Measurements from ENCODE around the gene UQCC3. TPM values are rescaled to one million over a fixed set of nuclear protein-coding genes. Genes with fewer than 3 reads are reported as not detected.
"Not testable (repeated sequence)": the region's sequence is repeated elsewhere in the genome, so short reads cannot be mapped to it uniquely, and the experiment has no call there.

UQCC3 gene
- 5.6 and 9.9 TPM in 2 replicates for total RNA-seq

- peak; percentile 65 to 87 for DNase-seq (ENCODE audit: low read depth in 2 of 2)
These were observed at the start of gene UQCC3, which contains the start of gene LBHD1 for GRCh38 chr11:62671608-62672389. Gene UQCC3 (plus strand): TSS chr11:62671673. CDS start chr11:62671746, 73 bp downstream. Gene LBHD1 (minus strand): TSS chr11:62672267. CDS start chr11:62670031, 2,236 bp downstream.

DNA sequence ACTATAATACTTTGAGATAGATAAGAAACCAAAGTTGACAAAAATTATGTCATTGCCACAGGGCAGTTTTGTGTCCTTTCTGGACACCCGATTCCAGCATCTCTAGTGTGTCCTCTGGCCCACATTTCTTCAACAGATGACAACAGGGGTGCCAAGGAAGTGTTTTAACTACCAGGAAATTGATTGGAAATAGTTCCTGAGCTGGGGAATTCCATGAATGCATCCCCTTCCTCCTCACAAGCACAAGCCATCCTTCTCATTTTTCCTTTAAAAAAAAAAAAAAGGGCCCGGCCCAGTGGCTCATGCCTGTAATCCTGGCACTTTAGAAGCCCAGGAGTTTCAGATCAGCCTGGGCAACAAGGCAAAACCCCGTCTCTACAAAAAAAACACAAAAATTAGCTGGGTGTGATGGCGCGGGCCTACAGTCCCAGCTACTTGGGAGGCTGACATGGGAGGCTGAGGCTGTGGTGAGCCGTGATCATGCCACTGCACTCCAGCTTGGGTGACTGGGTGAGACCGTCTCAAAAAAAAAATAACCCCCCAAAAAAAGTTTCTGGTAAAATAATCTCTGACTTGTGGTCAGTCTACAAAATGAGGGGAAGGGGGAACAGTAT lies 48.9 kb upstream of the UQCC3 start:
- no peak for DNase-seq (ENCODE audit: low read depth in 2 of 2)

DNA sequence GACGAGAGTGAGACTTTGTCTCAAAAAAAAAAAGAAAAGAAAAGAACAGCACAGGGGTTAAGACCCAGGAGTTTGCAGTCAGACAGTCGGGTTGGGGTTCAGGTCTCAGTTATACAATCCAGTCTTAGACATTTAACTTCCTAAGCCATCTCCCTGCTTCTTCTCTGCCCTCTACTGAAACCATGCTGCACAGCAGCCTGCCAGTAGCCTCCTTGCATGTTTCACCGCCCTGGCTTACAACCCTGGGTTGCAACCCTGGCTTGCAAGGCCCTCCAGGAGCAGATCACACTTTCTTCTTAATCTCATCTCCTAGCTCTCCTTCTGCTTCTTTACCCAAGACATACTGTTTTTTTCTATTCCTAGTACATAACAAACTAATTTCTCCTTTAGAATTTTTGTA lies 43.8 kb upstream of the UQCC3 start:
- no peak for DNase-seq (ENCODE audit: low read depth in 2 of 2)

DNA sequence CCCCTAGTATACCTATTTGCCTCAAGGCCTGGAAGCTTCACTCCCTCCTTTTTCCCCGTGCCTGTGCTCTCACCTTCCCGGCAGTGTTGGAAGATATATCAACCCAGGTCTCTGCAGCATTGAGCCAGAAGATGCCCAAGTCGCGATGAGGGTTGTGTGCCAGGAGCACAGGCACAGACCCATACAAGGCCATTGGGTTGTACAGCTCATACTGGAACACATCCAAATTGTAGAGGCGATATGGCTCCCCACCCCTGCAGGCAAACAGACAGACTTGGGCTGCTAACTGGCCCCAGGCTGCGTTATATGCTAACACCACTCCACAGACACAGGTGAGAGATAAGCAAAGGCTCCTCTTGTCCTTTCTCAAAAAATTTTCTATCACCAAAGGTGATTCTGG lies 39.0 kb upstream of the UQCC3 start:
- DNase-seq (ENCODE audit: low read depth in 2 of 2): no peak

- no peak for DNase-seq (ENCODE audit: low read depth in 2 of 2)
These were observed 27.3 kb upstream of the UQCC3 start for GRCh38 chr11:62644220-62644619.

GRCh38 chr11:62645671-62645945 lies 25.9 kb upstream of the UQCC3 start:
- DNase-seq (ENCODE audit: low read depth in 2 of 2): no peak

DNA sequence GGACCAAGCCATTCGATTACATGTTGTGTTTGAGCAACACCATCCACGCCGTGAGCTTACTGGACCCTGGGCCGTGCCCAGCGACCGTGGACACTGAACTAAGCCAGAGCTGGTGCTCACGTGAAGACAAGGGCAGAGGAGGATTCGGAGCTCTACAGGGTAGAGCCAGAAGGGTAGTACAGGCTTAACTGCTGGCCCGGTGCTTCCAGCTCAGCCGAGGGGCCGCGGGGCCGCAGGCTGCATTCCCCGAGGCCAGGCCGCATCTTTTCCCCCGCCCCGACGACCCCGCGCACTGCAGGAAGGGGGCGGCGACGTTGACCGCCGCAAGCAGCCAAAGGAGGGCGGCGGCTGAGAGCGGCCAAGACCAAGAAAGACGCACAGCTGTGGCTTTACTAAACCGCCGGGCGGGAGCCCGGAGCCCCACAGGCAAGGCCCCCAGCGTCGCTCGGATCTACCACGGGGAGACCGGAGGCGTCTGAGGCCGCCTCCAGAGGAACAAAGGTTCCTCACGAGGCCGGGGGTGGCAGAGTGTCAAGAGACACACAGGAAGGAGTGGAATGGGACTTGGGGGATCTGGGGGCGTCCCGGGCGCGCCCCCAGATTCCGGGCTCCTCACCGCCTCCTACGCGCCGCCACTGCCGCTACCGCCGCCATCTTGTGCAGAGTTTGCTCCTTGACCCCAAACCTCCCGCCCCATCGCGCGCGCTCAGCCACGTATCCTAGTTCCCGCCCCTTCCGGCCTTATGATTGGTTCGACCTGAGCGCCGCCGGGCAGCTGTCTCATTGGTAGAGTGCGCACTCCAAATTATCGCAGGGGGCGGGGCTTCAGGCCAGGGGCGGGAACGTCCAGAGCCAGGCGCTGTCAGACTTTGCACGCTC lies 25.3 kb upstream of the UQCC3 start, which contains the start of gene GANAB:
GANAB (minus strand) TSS at position 668 of the 879 bp plus-strand sequence; CDS start at position 654, 14 bp downstream.
- peak; percentile 93 to 98 for DNase-seq (ENCODE audit: low read depth in 2 of 2)

GRCh38 chr11:62646825-62647608 lies 24.5 kb upstream of the UQCC3 start:
- no peak for DNase-seq (ENCODE audit: low read depth in 2 of 2)

DNA sequence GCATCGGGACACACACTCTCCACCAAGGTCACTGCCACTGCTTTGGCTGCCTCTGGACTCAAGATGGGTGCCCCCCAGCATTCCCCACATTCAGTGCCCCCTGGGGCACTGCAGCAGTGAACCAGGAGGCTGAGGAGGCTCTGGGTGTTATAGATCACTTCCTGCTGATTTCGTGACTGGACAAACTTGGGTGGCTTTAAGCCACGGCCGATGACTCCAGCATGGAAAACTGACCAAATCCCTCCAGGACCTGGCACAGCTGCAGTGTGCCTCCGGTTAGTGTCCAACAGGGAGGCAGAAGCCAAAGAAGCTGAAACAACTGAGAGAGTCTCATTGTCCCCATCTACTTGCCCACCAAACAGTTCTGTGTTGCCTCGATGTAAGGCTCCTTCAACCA lies 23.9 kb upstream of the UQCC3 start:
- no peak for DNase-seq (ENCODE audit: low read depth in 2 of 2)

DNA sequence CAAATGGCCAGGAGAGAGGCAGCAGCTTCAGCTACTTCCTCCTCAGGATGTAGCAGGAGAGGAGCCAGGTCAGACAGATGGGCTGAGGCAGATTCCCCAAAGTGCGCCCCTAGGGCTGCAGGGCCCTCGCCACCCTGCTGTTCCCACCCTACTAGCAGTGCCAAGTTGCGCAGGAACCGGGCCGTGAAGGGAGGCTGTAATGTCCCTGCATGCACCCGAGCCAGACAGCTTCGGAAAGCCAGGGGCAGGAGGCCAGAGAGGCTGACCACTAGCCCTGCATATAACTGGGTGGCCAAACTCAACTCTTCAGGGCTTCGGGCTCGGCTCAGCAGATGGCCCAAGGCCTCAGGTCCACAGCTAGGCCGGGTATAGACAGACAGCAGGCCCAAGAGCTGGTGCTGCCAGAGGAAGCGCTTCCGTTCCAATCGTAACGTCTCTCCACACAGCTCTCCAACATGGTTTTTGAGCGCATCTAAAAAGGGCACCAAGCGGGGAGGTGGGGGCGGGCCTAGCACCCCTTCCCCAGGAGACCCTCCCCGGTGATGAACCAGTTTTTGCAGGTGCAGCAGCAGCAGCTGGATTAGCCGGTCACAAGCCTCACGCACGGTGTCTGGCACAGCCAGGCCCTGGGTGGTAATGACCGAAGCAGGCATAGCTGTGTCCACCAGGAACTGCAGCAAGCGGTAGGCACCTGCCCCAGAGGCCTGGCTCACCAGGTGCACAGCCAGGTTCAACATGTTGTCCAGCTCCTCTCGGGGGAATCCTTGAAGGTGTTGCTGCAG lies 23.1 kb upstream of the UQCC3 start:
- DNase-seq (ENCODE audit: low read depth in 2 of 2): no peak

DNA sequence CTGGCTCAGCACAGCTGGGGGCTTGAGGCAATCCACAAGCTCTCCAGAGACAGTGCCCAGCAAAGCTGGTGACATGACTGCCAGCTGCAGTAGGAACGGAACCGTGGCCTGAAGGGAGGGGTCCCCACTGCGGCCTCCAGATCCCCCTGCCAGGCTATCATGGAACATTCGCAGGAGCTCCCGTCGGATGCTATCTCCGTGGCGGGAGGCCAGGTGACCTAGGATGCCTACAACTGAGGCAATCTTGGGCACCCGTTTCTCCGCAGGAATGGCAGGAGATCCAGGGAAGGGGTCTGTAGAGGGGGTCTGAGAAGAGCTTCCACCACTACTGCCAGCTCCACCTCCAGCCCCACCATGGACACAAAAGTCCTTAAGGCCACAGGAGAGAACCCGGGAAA lies 22.5 kb upstream of the UQCC3 start:
- no peak for DNase-seq (ENCODE audit: low read depth in 2 of 2)

DNA sequence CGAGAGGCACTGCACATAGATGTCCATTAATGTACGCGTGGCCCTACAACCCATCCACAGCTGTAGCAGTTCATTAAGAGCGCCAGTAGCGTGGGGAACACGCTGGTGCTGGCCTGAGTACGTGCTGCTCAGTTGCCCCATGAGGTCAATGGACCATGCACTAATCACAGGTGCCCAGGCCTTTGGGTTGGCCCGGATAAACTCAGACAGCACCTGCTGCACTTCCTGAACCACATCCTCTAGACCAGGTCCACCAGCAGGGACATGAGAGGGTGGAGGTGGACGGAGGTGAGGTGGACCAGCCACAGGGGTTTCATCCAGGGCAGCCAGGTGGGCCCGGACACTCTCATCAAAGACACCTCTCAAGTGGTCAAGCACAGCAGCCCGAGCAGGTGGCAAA lies 22.0 kb upstream of the UQCC3 start:
- no peak for DNase-seq (ENCODE audit: low read depth in 2 of 2)

DNA sequence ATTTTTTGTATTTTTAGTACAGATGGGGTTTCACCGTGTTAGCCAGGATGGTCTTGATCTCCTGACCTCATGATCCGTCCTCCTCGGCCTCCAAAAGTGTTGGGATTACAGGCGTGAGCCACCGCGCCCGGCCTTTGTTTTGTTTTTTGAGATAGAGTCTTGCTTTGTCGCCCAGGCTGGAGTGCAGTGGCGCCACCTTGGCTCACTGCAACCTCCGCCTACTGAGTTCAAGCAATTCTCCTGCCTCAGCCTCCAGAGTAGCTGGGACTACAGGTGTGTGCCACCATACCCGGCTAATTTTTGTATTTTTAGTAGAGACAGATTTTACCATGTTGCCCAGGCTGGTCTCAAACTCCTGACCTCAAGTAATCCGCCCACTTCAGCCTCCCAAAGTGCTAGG lies 21.2 kb upstream of the UQCC3 start:
- not testable (repeated sequence) for DNase-seq (ENCODE audit: low read depth in 2 of 2)

- DNase-seq (ENCODE audit: low read depth in 2 of 2): no peak
These were observed 19.1 kb upstream of the UQCC3 start for GRCh38 chr11:62652161-62653006.

GRCh38 chr11:62654297-62654696 lies 17.2 kb upstream of the UQCC3 start:
- DNase-seq (ENCODE audit: low read depth in 2 of 2): no peak

DNA sequence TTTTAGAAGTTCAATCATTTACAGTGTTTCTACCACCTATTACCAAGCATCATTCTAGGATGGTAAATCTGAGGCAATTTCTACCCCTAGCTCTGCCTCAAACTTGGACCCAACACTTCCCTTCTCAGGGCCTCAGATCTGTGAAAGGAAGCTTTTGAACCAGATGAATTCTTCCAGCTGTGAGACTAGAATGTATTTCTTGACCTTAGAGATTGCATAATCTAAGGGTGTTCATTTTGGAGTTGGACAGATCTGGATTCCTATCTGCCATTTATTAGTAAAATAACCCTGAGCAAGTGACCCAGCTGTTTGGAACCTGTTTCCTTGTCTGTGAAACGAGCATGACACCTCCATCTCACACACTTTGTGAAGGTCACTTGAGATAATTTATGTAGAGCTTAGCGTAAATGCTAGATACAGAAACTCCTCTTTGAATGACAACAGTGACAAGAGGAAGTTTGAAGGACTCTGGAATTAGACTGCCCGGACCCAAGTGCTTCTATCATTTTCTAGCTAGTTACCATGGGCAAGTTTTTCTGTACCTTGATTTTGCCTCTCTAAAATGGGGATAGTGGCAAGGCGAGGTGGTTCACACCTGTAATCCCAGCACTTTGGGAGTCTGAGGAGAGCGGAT lies 14.6 kb upstream of the UQCC3 start:
- no peak for DNase-seq (ENCODE audit: low read depth in 2 of 2)

DNA sequence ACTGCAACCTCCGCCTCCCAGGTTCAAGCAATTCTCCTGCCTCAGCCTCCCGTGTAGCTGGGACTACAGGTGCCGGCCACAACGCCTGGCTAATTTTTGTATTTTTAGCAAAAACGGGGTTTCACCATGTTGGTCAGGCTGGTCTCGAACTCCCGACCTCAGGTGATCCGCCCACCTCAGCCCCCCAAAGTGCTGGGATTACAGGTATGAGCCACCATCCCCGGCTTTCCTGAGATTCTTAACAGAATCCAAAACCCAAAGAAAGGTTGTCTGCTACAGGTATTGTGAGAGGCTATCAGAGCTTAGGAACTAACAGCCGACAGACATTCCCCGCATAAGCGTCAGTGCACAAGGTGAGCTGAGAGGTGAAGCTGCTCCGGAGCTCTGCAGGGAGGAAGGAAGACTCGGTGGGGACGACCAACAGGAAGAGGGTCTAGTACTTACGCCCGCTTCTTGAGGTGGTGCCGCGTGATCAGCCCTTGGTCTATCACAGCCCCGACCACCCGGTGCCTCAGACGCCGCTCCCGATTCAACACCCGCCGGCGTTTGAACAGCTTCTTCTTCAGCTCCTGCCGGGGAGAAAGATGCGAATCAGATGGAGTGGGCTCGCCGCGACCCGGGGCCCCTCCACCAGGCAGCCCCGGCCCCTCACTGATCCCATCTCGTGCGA lies 6.9 kb upstream of the UQCC3 start:
- peak in 1 of 2 donors; percentile 52 for DNase-seq (ENCODE audit: low read depth in 2 of 2)

- DNase-seq (ENCODE audit: low read depth in 2 of 2): peak; percentile 84 to 91
These were observed 6.3 kb upstream of the UQCC3 start, which contains the start of the genes C11orf98 and CSKMT for GRCh38 chr11:62665075-62665598. Gene C11orf98 (minus strand): TSS chr11:62665210. CDS start chr11:62665169, 41 bp downstream. Gene CSKMT (plus strand): TSS chr11:62665312. CDS start chr11:62665880, 568 bp downstream.

Measured in dermis microvascular lymphatic vessel endothelial cell (primary cell).